Ecto neural progenitor cell (in vitro differentiated cells): ENCODE results near the gene GALNT2.

Experiments
- DNase-seq: peaks from one replicate; pipeline ENCODE4 v3.0.0-alpha.2; 2018; ENCODE audit warnings: low spot score

GALNT2 gene

DNA sequence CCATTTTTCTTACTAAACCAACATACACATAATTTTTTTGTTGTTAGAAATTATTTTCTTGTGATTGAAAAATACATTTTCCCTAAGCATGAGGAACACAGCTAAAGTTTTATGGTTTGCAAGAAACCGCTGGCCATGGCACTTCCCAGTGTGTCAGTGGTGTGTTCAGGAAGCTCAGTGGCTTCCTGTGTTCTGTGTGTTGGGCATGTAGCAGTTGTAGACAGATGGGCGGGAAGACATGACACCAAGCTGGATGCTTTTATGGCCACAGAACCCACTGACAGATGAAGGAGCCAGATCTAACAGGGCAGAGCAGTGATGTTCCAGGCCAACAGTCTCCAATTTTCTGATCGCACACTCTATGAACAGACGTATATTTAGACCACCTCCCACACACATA lies 119.8 kb downstream of the GALNT2 start:
- peak; percentile 19 for DNase-seq

GRCh38 chr1:230187290-230187689 lies 120.3 kb downstream of the GALNT2 start:
- peak; percentile 29 for DNase-seq

- DNase-seq, result peak; percentile 16
These were observed 121.8 kb downstream of the GALNT2 start for GRCh38 chr1:230188826-230189225.

DNA sequence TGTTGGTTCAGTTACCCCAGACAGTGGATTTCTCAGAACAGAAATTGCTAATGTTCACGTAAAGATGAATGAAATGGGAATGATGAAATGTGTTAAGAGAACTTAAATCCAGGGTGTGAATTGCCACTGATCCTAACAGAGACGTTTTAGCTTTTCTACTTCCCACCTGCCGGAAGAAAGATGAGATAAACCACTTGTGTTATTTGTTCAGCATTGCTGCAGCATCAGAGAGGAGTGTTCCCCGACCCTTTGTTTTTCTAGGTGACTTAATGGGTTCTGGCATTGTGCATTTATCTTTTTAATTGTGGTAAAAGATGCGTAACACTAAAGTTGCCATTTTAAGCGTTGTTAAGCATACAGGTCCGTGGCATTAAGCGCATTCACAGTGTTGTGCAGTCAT lies 122.3 kb downstream of the GALNT2 start:
- peak; percentile 2 for DNase-seq

DNA sequence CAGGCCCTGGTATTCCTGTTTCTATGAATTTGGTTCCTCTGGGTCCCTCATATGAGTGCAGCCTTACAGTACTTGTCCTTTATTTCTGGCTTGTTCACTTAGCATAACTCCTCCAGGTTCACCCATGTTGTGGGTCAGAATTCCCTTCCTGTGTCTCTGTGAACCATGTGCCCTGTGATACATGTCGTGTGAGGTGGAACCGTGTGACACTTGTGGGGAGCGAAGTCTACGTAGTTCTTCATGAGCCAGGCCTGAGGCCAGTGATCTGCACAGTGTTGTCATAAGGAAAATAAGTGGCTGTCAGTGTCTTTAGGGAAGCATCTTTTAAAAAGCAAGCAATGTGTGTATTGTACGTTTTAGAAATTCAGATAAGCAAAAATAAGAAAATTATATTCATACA lies 122.8 kb downstream of the GALNT2 start:
- peak; percentile 17 for DNase-seq

DNA sequence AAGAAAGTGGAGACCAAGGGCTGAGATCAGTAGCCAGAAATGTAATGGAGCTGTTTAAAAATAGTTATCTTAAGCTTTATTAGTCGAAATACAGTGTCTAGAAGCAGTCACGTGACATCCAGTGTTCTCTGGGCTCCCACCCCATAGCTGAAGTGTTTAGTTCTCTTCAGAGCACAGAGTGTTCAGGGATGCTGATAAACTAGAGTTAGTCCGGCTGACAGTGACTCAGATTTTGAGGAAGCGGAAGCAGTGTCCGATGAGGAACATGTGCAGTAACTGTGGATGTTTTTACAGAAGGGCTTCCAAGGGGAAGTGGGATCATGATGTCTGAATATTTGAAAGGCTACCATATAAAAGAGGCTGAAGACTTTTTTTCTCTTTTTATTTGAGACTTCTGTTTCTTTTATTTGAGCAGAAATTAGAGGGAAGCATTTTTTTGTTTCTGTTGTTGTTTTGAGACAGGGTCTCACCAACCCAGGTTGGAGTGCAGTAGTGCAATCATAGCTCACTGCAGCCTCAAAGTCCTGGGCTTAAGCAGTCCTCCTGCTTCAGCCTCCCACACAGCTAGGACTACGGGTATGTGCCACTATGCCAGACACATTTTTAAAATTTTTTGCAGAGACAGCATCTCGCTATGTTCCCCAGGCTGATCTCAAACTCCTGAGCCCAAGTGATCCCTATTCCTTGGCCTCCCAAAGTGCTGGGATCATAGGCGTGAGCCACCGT lies 124.2 kb downstream of the GALNT2 start:
- DNase-seq, result peak; percentile 20

GRCh38 chr1:230191855-230192254 lies 124.8 kb downstream of the GALNT2 start:
- no peak for DNase-seq

GRCh38 chr1:230194525-230194924 lies 127.5 kb downstream of the GALNT2 start:
- no peak for DNase-seq

- DNase-seq, result no peak
These were observed 128.2 kb downstream of the GALNT2 start for GRCh38 chr1:230195199-230195598.

- DNase-seq, result no peak
These were observed 129.0 kb downstream of the GALNT2 start for GRCh38 chr1:230196077-230196476.

DNA sequence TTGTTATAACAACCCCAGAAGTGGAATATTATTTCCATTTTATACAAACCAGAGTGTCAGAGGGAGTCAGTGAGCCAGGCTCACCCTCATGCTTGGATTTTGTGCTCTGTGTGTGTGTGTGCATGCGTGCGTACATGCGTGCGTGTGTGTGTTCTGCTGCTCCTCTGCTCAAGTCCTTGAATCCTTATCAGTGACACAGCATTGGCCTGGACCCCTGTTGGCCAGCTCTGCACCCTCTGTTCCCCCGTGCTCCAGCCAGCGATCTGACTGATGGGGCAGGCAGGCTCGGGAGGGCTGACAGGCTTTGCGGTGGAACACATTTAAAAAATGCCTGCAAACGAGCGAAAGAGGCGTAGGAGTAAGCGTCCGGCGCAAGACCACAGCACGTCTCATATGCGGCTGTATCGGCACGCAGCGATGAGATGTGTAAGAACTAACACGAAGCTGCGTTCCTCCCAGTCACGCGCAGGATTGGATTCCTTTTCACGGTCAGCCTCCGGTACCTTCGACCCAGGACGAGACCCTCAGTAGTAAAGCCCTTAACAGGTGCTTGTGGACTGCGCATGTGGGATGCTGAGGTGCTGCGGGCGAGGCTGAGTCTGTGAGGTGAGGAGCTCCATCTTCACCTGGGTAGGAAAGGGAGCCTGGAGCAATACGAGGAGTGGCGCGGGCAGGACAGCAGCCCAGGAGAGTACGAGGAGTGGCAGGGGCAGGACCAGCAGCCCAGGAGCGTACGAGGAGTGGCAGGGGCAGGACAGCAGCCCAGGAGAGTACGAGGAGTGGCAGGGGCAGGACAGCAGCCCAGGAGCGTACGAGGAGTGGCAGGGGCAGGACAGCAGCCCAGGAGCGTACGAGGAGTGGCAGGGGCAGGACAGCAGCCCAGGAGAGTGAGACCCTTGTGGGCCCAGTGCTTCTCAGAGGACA lies 130.9 kb downstream of the GALNT2 start:
- no peak for DNase-seq

GRCh38 chr1:230199034-230199433 lies 132.0 kb downstream of the GALNT2 start:
- no peak for DNase-seq

- DNase-seq, result no peak
These were observed 132.5 kb downstream of the GALNT2 start for GRCh38 chr1:230199554-230199953.

GRCh38 chr1:230200276-230200675 lies 133.2 kb downstream of the GALNT2 start:
- DNase-seq, result no peak

GRCh38 chr1:230201445-230201844 lies 134.4 kb downstream of the GALNT2 start:
- DNase-seq, result no peak

DNA sequence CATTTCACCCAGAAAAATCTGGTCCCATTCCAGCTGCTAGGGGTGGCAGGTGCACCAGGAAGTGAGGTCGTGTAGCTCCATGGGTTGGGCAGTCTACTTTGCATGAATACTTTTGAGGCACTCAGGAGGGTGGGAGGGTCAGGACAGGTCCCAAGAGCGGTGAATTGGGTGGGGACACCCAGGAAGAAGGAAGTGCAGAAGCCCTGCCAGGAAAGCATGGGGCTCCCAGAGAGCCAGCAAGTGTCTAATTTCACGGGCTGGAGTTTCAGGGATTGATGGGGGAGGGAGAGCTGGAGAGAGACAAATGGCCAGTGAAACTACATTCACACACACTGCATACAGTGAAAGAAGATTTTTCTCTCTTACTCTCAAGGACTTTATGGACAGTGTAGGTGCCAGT lies 137.8 kb downstream of the GALNT2 start:
- DNase-seq, result no peak

GRCh38 chr1:230205719-230206198 lies 138.7 kb downstream of the GALNT2 start:
- DNase-seq, result no peak

- no peak for DNase-seq
These were observed 139.2 kb downstream of the GALNT2 start for GRCh38 chr1:230206207-230206606.

- DNase-seq, result no peak
These were observed 139.9 kb downstream of the GALNT2 start for GRCh38 chr1:230206976-230207375.

GRCh38 chr1:230207598-230207997 lies 140.6 kb downstream of the GALNT2 start:
- no peak for DNase-seq

- no peak for DNase-seq
These were observed 141.7 kb downstream of the GALNT2 start for GRCh38 chr1:230208619-230209261.

GRCh38 chr1:230210326-230210980 lies 143.4 kb downstream of the GALNT2 start:
- no peak for DNase-seq
